A673 (cell line): ENCODE results near the gene USE1. TPM values are rescaled to one million over a fixed set of nuclear protein-coding genes. Genes with fewer than 3 reads are reported as not detected.

Experiments
- BruUV-seq: library from RNA; stranded (reverse); fragments of 400-500 nt; replicated peaks from 2 replicates; lab custom pipeline; 2021; lab: Mats Ljungman, UMichigan
- CTCF ChIA-PET: fragments of 300-600 bp; sonication (Branson Sonifier 250); formaldehyde crosslinking; loops from one replicate; lab custom pipeline; 2022; ENCODE audit warnings: antibody characterized with exemption; lab: Charles Lee
- POLR2A ChIA-PET: fragments of 300-600 bp; sonication (Branson Sonifier 250); formaldehyde crosslinking; loops from one replicate; lab custom pipeline; 2022; ENCODE audit warnings: antibody characterized with exemption; ENCODE audit not compliant: low non-redundant PET; lab: Charles Lee
- DNase-seq: peaks from one replicate; pipeline ENCODE4 v3.0.0-alpha.2; 2015; ENCODE audit warnings: low spot score
- H3K27ac ChIP-seq: fragments of 200-600 bp; sonication (generic); 2 replicates; pipeline ENCODE4 v1.5.1; 2016; ENCODE audit warnings: mixed run types, low read depth, mild to moderate bottlenecking, mixed read lengths, antibody characterized with exemption, low read length; ENCODE audit not compliant: poor library complexity, severe bottlenecking
- H3K27me3 ChIP-seq: fragments of 200-600 bp; sonication (generic); replicated peaks from 2 replicates; pipeline ENCODE4 v1.6.1; 2017; ENCODE audit warnings: mixed run types, low read depth, mild to moderate bottlenecking, mixed read lengths, antibody characterized with exemption, low read length; ENCODE audit not compliant: insufficient read depth, poor library complexity
- H3K36me3 ChIP-seq: fragments of 200-600 bp; sonication (generic); 2 replicates; pipeline ENCODE4 v1.6.1; 2016; ENCODE audit warnings: mixed run types, mild to moderate bottlenecking, mixed read lengths, antibody characterized with exemption, low read length; ENCODE audit not compliant: insufficient read depth, poor library complexity, severe bottlenecking
- H3K4me1 ChIP-seq: fragments of 200-600 bp; sonication (generic); 2 replicates; pipeline ENCODE4 v1.6.1; 2017; ENCODE audit warnings: mixed run types, mild to moderate bottlenecking, mixed read lengths, antibody characterized with exemption, low read length; ENCODE audit not compliant: insufficient read depth, poor library complexity, severe bottlenecking
- H3K4me3 ChIP-seq: fragments of 200-600 bp; sonication (generic); 2 replicates; pipeline ENCODE4 v1.5.1; 2016; ENCODE audit warnings: low read depth, mixed run types, mild to moderate bottlenecking, mixed read lengths, low read length; ENCODE audit not compliant: poor library complexity, severe bottlenecking
- H3K9me3 ChIP-seq: fragments of 200-600 bp; sonication (generic); 2 replicates; pipeline ENCODE4 v1.6.1; 2016; ENCODE audit warnings: mixed run types, low read depth, mild to moderate bottlenecking, mixed read lengths, antibody characterized with exemption, low read length; ENCODE audit not compliant: poor library complexity, severe bottlenecking
- CTCF ChIP-seq: fragments of 300-800, 200-600 bp; sonication (generic); conservative IDR thresholded peaks from 2 replicates; pipeline ENCODE4 v1.5.1; 2017; ENCODE audit warnings: low read depth, mild to moderate bottlenecking, antibody characterized with exemption, low read length, moderate library complexity, mixed read lengths
- EZH2 ChIP-seq: fragments of 200-600 bp; sonication (generic); IDR thresholded peaks from 2 replicates; pipeline ENCODE4 v1.6.1; 2017; ENCODE audit warnings: borderline replicate concordance, low read depth, mild to moderate bottlenecking, mixed read lengths, antibody characterized with exemption, low read length; ENCODE audit not compliant: poor library complexity, severe bottlenecking
- intact Hi-C: fragments of 100-400 bp; cut with micrococcal nuclease; formaldehyde crosslinking; loops from one replicate; pipeline ENCODE4 v1.10.0; 2022; ENCODE audit not compliant: unreplicated experiment
- total RNA-seq: library from RNA; stranded (reverse); gene quantifications from 2 replicates; pipeline ENCODE4 v1.2.3, GENCODE V29; 2021

The USE1 gene
- total RNA-seq, 1 experiment from 2014 or later: 32.1 TPM

GRCh38 chr19:17219286-17219685, 4.1 kb downstream of the USE1 start:
- intact Hi-C loops: no loop called here
- ChIA-PET POLR2A (no interaction called here), CTCF (no interaction called here)
- Histone ChIP-seq H3K36me3 (peaks cover 17% of the 10 kb centered on the region), H3K27me3 (no peaks in the 10 kb centered on the region), H3K4me3 (no peak overlapping the region), H3K4me1 (peaks cover 13% of the 10 kb centered on the region), H3K9me3 (no peaks in the 10 kb centered on the region), H3K27ac (no peak overlapping the region)
- BruUV-seq: no TSS peak
- no peak for TF ChIP-seq CTCF
- no peak for TF ChIP-seq EZH2
- DNase-seq: no peak

GRCh38 chr19:17220207-17220758, 5.1 kb downstream of the USE1 start:
- DNase-seq: peak; percentile 73
- Histone ChIP-seq H3K27ac (no peak overlapping the region), H3K36me3 (peaks cover 17% of the 10 kb centered on the region), H3K9me3 (no peaks in the 10 kb centered on the region), H3K27me3 (no peaks in the 10 kb centered on the region), H3K4me3 (no peak overlapping the region), H3K4me1 (peaks cover 4% of the 10 kb centered on the region)
- TF ChIP-seq EZH2 (no peak), CTCF (no peak)
- BruUV-seq: no TSS peak
- intact Hi-C loops: no loop called here
- POLR2A ChIA-PET: interaction anchor here (0.6 kb wide), 1 partner anchor 636 kb away, joined by 4 read pairs; no protein-coding TSS in a partner anchor
- CTCF ChIA-PET: no interaction called here

- H3K4me1 ChIP-seq: peaks cover 5% of the 10 kb centered on the region
- no peak overlapping the region for H3K4me3 ChIP-seq
- H3K36me3 ChIP-seq: no peaks in the 10 kb centered on the region
- CTCF ChIA-PET: no interaction called here
- DNase-seq: no peak
- H3K9me3 ChIP-seq: no peaks in the 10 kb centered on the region
- intact Hi-C loops: no loop called here
- POLR2A ChIA-PET: no interaction called here
- TF ChIP-seq CTCF (no peak), EZH2 (no peak)
- no TSS peak for BruUV-seq
- H3K27me3 ChIP-seq: no peaks in the 10 kb centered on the region
- H3K27ac ChIP-seq: no peak overlapping the region
These were observed 9.9 kb downstream of the USE1 start for GRCh38 chr19:17225053-17225452.
